DOHH2 (cell line): Measurements from ENCODE around the gene GH2.

Source experiments
- CTCF ChIP-seq: fragments of 200-600 bp; sonication (generic); IDR thresholded peaks from one replicate; pipeline ENCODE4 v1.5.1; 2014; ENCODE audit warnings: antibody characterized with exemption, mild to moderate bottlenecking, low read depth, low read length; ENCODE audit not compliant: poor library complexity, severe bottlenecking
- EZH2phosphoT487 ChIP-seq: fragments of 200-600 bp; sonication (generic); IDR thresholded peaks from 2 replicates; pipeline ENCODE4 v1.6.1; 2017; ENCODE audit warnings: borderline replicate concordance, mild to moderate bottlenecking, antibody characterized with exemption, low read length, moderate library complexity, mixed read lengths

DNA sequence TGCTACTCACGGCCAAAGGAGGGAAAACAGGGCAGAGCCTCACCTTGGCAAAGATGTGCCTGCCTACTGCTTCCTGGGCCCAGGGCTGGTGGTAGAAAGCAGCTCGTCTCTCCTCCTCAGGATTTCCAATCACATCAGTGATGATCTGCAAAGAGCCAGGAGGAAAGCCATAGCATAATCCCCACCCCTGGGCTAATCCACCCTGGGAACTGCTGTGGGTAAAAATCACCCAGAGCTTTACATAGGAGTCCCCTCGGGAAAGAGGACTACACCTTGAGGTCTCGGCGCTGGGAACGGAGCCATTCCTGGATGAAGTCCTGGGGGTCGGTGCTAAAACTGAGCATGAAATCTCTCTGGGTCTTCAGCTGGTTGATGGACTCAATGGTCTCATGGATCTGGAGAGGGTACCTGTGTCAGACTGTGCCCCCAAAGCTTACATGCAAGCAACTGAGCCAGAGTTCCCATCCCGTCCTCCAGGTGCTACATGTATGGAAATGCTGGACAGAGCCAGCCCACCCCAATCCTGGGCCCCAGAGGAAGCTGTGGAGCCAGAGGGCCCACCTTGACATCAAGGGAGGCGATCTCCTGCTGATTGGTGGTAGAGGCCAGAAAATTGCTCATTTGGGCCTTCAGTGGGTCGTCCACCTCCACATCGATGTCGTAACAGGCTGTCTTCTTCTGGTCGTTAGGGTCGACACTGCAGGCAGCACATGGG is 48.6 kb downstream of the GH2 start:
- TF ChIP-seq EZH2phosphoT487 (no peak), CTCF (no peak)
